GM18870 (cell line): ENCODE data around the gene CASQ2.

ENCODE experiments used
- ATAC-seq: cut with Tn5 transposase; IDR thresholded peaks from one replicate; pipeline ENCODE4 v1.9.1; 2021; ENCODE audit warnings: moderate library complexity; ENCODE audit not compliant: unreplicated experiment

CASQ2 gene

GRCh38 chr1:115668579-115668978 is 99.9 kb downstream of the CASQ2 start:
- ATAC-seq, result no peak

- no peak for ATAC-seq
Measured at GRCh38 chr1:115666702-115667101, 101.8 kb downstream of the CASQ2 start.

GRCh38 chr1:115666206-115666605 is 102.3 kb downstream of the CASQ2 start:
- ATAC-seq, result no peak

- ATAC-seq, result no peak
Measured at GRCh38 chr1:115665319-115666096, 103.0 kb downstream of the CASQ2 start.

- no peak for ATAC-seq
Measured at GRCh38 chr1:115661157-115661556, 107.4 kb downstream of the CASQ2 start.

GRCh38 chr1:115660151-115660550 is 108.4 kb downstream of the CASQ2 start:
- no peak for ATAC-seq

- no peak for ATAC-seq
Measured at GRCh38 chr1:115658646-115659045, 109.9 kb downstream of the CASQ2 start.

GRCh38 chr1:115656461-115657077 is 111.9 kb downstream of the CASQ2 start:
- ATAC-seq, result no peak

GRCh38 chr1:115655916-115656315 is 112.6 kb downstream of the CASQ2 start:
- ATAC-seq, result no peak

- ATAC-seq, result no peak
Measured at GRCh38 chr1:115655306-115655663, 113.2 kb downstream of the CASQ2 start.

- ATAC-seq, result no peak
Measured at GRCh38 chr1:115654663-115655305, 113.7 kb downstream of the CASQ2 start.

GRCh38 chr1:115654125-115654524 is 114.4 kb downstream of the CASQ2 start:
- ATAC-seq, result no peak

GRCh38 chr1:115652236-115652788 is 116.2 kb downstream of the CASQ2 start:
- ATAC-seq, result no peak

- no peak for ATAC-seq
Measured at GRCh38 chr1:115651391-115651790, 117.1 kb downstream of the CASQ2 start.

- no peak for ATAC-seq
Measured at GRCh38 chr1:115650961-115651360, 117.6 kb downstream of the CASQ2 start.
